ENCODE results near the gene FPR1.

DNA sequence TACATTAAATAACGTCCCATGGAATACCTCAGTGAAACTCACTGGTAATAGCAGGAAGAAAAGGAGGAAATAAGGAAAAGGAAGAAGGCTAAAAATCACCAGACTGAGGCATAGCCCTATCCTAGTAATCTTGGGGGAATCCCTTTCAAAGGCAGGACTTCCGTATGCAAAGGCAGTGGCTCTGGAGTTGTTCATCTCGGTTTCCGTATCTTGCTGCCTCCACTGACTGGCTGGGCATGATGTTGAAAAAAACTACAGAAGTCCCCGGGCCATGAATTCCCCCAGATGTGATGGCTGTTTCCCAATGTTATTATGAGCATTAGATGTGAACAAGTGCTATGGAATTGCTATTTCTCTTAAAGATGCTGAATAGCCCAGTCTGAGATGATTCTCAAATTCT, 14.8 kb upstream of the FPR1 start:
- no peak for TF ChIP-seq GATA2 (IDR thresholded peaks at IDR 0.05; ENCODE audit: low read depth, low read length)
- TF ChIP-seq GATA3 (IDR thresholded peaks at IDR 0.05; ENCODE audit: low read depth, low read length), result no peak

Data from SH-SY5Y (cell line).